Measurements from ENCODE around the gene ATG2B.

DNA sequence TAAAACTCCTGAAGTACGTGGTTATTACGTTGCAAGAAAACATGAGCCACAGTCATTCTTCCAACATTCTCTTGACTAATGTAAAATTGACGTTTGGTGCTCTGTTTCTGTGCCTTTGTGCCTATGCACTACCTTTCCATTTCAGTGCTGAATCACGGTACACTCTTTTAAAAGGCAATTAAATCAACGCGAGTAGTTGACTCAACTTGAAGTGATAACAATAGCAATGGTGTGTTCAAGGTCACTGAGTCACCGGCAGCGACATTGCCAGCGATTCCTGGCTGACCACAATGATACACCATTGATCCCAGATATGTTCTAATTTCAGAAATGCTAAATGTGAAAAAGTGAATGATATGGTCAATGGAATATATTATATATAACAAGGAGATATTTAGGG lies 46.6 kb upstream of the ATG2B start:
- TF ChIP-seq CTCF (conservative IDR thresholded peaks at IDR 0.05; ENCODE audit: low read depth, low read length) (no peak), POLR2A (IDR thresholded peaks at IDR 0.05; ENCODE audit: low read depth, low read length) (no peak)

Data from IMR-90 (cell line).